GM18502 (cell line): ENCODE measurements around the gene NACC2.

Experiments used
- ATAC-seq: cut with Tn5 transposase; IDR thresholded peaks from one replicate; pipeline ENCODE4 v1.9.1; 2021; ENCODE audit warnings: mild to moderate bottlenecking; ENCODE audit not compliant: unreplicated experiment, poor library complexity

NACC2 gene

DNA sequence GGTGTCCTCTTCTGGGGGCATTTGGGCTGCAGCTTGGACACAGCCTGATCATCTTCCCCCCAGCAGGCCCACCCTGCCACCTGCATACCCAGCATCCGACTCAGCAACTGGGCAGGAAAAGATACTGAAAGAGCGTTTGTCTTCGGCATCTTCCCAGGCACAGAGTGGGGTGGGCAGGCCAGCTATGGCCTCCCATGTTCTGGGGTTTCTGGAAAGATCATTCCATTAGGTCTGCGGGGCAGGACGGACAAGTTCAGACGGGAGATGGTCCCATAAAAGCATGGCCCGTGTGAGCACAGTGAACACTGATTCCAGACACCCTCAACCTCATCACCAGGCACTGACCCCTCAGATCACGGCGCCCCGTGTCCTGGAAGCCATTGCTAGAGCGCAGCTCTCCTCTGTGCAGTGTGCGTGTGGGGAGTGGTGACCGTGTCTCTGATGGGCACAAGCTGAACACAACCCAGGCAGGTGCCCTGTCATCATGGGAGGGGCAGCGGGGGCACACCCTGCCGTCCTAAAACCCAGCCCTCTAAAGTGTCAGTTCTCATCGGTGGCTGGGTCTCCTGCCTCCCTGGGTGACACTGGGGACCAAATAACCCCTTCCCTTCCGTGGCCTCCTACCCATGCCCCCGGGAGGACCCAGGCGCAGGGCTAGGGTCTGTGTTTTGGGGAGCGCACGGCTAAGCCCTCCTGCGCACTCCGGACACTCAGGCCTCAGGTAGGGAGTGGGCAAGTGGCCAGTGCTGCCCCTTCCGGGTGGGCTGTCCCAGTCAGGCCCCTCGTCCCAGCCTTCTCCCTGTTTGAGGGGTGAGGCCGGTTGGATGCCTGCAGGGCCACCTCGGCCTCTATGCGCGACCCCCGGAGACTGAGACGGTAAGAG, 36.8 kb upstream of the NACC2 start:
- no peak for ATAC-seq

DNA sequence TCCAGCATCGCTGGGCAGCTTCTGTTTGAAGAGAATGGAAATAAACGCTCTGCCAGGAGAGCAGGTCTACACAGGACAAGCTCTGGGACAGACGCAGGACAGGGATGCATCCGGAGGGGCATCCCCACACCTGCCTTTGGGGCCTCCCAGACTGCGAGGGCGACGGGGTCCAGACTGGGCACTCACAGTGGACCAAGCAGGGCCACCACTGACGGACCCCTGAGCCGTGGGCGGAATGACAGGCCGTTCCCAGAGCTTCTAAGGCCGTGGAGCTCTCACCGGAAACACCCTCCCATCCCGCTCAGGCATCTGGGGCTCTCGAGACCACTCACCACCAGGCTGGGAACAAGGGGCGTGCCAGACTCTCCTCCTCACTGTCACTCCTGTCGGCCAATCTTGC, 34.1 kb upstream of the NACC2 start:
- ATAC-seq = no peak

DNA sequence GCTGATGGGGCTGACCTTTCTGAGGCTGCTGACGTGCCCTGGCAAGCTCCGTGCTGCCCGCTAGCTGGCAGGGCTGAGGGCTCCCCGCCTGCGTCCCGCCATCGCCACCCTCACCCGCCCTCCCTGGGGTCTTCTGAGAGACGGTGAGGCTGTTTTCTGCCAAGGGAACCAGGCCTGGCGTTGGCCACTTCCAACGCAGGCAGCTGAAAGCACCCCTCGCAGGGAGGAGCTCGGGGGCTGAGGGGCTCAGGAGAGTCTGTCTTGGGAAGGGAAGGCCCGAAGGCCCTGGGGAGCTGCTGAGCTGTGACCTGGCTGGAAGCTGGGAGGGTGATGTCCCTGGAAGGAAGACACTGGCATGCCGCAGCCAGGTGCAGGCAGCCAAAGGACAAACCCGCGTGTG, 33.3 kb upstream of the NACC2 start:
- ATAC-seq = no peak

DNA sequence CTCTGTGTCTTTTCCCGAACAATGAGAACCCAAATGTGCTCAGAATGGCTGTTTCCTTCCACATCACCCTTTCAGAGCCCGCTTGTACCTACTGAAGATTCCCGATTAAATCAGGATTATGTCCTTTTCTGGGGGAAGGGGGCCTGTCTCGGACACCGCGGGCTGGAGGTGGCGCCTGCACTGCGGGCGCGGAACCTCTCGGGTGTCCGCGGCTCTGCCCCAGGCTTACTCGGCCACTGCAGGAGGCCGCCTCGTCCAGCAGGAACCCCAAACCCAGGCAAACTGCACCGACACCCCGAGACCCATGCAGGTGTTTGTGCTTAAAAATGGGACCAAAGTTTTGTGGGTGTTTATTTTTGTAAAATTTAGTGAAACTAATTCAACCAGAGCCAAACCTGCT, 32.2 kb upstream of the NACC2 start:
- no peak for ATAC-seq

DNA sequence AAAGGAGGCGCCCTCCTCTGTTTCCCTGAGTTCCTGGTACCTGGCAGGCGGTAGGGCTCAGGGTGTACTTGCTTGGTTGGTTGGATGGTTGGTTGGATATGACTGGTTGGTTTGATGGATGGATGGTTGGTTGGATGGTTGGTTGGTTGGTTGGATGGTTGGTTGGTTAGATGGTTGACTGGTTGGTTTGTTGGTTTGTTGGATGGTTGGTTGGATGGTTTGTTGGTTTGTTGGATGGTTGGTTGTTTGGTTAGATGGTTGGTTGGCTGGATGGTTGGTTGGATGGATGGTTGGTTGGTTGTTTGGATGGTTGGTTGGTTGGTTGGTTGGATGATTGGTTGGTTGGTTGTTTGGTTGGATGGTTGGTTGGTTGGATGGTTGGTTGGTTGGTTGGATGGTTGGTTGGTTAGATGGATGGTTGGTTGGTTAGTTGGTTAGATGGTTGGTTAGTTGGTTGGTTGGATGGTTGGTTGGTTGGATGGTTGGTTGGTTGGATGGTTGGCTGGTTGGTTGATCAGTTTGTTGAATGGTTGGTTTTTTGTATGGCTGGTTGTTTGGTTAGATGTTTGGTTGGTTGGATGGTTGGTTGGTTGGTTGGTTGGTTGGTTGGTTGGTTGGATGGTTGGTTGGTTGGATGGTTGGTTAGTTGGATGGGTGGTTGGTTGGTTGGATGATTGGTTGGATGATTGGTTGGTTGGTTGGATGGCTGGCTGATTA, 30.0 kb upstream of the NACC2 start:
- no peak for ATAC-seq

DNA sequence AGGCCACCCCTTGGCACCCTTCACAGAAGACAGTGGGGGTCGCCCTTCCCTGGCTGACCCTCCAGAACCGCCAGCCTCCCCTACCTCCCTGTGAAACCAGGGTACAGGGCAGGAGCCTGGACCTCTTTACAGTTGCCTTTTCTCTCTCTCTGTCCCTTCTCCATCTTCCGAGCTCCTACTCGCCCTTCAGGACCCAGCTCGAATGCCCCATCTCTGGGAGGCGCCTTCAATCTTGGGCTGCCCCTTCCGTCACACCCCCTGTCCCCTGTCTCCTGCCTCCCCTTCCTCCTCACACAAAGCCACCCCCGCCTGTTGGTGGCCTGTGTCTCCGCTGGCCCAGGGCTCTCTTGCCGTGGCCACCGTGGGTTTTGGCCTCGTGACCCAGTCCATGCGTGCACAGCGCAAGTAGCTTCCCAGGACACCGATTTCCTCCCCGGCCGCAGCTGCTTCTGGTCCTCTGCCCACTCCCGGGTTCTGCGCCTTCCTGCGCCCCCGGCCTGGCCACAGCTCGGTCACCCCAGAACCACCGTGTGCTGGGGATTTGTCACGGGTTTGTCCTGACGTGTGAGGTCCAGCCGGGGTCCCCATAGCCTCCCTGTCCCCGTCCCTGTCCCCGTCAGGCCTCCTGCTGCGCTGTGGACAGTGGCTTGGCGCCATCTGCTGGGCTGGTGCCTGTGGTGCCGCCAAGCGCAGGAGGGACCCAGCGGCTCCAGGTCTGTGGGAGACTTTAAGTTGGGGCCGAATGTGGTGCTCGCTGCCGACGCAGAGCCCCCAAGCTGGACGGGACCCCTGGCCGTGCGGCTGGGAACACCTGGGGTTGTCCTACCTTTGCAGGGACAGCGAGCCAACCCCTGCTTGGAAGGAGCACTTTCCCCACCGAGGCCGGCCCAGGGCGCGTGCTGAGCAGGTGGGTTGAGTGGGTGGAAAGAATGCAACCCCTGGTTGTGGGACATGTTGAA, 27.6 kb upstream of the NACC2 start:
- no peak for ATAC-seq

DNA sequence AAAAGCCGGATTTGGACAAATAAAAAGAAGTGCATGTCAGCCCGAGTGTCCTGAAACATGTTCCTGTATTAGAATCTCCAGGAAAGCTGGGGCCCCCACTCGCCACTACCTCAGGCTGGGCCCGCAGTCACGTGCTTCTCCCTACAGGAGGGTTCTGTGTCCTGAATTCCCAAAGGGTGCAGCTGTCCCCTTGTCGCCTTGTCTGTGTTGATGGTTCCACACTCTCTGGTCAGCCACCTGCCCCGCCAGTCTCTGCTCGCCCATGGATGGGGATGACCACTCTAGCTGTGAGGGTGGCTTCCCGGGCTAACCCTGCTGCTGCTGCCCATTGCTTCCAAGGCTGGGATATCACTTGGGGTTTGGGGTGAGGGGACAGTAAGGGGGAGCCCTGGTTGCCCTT, 26.7 kb upstream of the NACC2 start:
- ATAC-seq = no peak

DNA sequence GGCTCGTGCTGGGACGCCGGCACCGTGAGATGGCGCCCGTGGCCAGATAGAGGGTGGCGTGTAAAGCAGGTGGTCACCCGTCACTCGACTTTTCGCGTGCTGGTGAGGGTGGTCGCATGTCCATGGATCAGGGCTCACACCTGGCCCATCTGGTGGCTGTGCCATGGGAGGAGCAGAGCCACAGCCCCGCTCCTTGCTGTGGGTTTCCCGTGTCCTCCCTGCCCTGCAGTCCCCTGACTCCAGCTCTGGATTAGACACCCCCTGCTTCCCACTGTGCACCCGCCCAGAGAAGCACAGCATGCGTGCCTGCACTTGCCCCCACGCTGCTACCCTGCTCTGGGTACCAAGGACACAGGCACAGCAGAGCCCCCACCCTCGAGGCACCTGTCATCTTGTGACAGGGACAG, 25.4 kb upstream of the NACC2 start:
- ATAC-seq = no peak

DNA sequence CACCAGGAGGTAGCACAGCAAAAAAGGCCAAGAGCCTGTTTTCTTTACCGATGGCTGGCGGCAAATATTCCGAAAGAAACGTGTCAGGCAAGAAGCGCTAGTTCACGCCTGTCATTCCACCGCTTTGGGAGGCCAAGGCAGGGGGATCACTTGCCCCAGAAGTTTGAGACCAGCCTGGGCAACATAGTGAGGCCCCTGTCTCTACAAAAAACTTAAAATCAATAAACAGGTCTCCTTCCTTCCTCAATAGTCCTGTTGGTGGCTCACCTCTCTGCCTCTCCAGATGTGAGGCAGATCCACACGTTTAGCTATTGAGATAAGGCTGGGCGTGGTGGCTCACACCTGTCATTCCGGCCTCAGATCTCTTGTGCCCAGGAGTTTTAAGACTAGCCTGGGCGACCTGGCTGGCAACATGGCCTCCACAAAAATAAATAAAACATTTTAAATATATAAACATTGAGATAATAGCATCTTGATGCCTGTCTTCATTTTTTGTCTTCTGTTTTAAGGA, 24.8 kb upstream of the NACC2 start:
- ATAC-seq = no peak

DNA sequence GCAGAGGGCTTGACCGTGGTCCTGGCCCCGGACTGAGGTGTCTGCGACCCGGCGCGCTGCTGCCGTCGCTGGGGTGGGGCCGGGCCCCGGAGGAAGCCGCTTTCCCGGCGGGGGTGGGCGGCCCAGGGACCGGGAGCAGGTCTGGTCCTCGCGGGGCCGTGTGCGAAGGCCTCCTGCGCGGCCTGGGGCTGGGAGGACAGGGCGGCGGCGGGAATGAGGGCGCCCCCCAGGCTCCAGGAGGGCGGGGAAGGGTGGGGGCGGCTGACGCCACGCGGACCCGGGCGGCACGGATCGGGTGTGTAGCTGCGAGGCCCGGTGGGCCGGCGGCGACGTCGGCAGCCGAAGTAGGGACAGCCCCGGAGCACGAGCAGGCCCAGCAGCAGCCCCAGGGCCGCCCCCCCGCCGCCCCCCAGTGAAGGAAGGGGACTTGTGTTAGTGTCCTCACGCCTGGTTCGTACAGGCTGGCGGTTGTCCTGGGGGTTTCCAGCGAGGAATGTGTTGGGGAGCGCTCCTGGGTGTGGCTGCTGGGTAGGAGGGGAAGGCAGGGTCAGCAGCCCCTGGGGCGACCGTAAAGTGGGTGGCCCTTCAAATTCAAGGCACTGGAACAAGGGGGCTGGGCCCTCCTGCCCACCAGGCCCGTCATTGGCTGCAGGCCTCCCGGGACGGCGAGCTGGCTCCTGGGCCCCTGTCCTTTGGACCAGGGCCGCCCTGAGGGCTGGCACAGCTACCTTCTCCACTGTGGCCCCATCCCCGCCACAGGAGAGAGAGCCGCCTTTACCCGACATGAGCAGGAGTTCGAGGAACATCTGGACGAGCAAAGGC, 24.2 kb upstream of the NACC2 start:
- ATAC-seq = no peak

DNA sequence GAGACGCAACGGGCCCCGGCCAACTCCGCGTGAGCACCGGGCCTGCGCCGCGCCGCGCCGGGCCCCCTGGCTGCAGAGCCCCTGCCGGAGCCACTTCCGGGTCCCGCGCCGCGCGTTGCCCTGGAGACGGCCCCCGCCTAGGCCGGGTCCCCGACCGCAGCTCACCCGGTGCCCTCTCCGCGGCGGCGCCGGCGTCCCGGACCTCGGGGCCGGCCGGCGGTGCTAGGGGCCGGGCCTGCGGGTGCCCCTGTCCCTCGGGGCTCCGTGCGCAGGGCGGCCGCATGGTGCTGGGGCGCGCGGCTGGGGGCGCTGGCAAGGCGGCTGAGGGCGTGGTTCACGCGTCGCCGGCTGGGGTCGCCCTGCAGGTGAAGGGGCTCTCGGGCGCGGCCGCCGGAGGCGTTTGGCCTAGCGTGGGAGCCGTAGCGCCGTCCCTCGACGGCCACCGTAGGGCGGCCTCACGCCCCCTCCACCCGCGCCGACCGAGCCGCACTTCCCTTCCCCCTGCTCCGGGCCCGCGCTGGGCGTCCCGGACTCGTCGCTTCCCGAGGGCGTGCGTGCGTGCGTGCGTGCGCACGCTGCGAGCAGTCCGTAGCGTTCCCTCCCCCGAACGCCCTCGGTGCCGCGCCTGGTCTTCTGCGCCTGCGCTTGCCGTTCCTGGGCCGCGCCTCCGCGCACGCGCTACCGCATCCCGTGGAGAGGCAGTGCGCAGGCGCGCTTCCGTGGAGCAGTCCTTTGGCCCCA, 23.4 kb upstream of the NACC2 start, which contains the start of gene TMEM250:
Gene TMEM250 (minus strand): TSS at position 556 of the 741 bp plus-strand sequence. CDS start 1,975 bp downstream, outside the sequence.
- peak; percentile 78 for ATAC-seq

DNA sequence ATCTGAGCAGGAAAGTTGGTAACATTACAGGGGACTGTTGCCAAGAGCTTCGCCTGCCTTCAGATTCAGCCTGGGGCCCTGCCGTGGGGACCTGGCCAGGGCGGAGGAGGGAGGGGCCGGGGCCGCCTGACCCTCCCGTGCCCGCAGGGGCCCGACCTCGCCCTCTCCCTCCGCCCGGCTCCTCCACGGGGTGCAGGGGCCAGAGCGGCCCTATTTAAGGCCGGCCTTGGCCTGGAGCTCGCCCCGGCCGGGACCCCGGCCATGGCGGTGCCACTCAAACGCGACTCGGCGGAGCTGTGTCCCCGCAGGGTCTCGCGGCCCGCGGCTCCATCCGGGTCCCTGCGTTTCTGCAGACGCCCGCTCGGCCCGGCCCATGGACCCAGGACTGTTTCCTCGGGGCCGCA, 22.8 kb upstream of the NACC2 start:
- ATAC-seq = peak; percentile 17

DNA sequence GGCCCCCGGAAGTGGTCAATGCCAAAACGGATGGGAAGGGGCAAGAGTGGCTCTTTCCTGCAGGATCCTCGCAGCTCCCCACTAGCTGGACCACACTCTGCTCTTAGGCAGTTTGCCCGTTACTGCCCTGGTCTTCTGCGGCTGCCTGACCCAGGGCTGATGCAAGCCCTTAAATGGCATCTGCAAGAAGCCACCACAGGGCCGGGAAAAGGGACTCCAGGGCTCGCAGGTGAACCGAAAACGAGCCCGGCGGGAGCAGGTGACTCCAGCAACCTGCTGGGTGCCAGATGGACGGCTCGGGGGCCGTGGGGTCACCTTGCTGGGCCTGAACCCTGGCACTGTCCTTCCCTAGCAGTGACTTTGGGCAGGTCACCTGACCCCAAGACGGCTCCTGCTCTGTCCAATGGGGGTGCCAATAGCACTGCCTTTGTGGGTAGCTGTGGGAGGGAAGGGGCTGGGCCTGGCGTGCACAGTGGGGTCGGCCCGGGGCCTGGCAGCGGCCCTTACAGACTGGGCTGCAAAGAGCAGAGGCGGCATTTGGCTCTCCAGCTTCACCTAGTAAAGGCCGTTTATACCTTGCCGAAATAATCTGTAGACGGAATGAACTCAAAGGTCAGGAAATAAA, 22.3 kb upstream of the NACC2 start:
- no peak for ATAC-seq

DNA sequence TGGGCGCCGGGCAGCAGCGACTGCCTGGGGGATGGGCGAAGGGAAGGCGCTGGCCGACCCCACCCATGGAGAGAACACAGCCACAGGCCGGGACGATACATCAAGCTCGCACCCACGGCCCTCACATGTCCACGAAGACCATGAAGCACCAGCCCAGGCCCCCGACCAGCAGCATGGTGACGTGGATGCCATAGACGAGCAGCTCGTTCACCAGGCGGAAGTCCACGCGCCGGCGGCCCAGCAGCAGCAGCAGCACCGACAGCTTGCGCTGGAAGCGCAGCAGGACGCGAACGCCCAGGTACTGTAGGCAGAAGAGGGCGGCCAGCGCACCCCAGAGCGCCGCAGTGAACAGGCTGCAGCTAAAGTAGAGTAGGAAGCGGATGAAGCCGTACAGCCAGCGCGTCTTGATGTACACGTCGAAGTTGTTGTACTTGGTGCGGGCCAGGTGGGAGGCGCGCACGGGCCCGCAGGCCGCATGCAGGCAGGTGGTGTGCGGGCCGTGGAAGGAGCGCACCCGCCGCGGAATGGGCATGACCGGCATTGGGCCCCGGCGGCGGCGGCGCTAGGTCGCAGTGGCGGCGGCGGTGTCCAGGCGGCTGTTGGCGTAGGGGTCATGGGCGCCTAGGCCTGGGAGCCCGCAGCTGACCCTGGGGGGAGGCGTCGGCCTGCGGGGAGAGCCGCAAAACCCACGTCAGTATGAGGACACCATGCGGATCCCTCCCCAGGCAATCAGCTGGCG, 21.4 kb upstream of the NACC2 start:
- no peak for ATAC-seq

DNA sequence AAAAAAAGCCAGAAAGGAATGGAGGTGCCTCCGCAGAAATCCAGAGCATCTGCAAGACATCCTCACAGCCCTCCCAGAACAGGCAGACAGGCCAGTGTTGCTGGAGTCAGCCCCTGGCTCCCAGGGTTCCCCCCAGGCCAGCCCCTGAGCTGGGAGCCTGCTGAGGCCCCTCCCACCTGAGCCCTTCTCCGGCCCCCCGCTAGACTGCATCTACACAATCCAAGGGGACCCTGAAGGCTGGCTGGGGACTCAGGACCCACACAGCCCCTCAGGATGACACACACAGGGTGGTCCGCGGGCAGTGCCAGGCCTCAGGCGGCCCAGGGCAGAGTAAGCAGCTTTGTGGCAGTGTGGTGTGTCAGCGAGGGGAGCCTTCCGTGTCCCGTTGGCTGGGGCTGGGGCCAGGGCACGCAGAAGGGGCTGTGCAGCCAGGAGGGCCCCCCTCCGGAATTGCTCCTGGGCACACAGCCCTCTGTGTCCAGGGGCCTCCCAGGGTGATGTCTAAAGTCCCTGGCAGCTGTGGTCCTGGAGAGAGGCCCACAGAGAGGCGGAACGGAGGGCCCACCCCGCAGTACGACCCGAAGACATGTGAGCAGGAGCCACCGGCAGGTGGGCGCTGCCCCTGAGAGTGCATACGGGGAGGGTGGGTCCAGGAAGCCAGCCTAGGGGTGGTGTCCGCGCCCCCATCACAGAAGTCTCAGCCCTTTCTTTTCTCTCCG, 20.7 kb upstream of the NACC2 start:
- ATAC-seq = no peak

DNA sequence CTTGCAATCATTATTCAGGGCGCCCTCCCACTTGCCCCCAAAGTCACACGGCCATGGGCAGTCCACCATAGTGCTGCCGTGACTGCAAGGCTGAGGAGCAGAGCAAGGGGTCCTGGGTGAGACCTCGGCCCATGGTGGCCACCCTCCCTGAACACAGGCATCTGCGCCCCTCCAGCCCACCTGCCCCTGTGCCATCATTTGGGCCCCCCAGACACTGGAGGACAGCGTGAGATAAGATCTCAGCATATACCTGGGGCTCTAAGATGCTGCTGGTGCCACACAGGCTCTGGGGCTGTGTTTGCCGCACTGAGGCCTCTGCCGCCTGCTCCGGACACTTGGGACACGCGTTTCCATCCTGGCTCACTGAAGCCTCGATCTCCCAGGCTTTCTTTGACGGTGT, 20.1 kb upstream of the NACC2 start:
- ATAC-seq = no peak

DNA sequence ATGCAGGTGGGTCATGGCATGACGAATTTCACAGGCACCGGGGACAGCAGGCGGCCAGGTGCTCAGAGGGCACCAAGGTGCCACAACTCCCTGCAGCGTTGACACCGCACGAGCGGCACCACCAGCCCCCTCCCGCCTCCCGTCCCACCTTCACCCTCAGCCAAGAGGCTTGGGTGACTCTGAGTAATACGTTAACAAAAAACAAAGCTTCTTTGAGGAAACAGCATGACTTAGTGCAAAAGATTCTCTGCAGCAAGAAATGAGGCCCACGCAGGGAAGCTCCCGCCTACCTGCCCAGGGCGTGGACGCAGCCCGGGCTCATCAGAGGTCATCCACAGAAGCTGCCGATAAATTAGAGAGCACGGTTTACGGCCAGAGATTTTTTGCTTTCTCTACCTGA, 19.5 kb upstream of the NACC2 start:
- no peak for ATAC-seq
